HG02571 (cell line): ENCODE data around the gene DAPK3.
"Not testable (repeated sequence)": the region's sequence is repeated elsewhere in the genome, so short reads cannot be mapped to it uniquely, and the experiment has no call there.

Source experiments
- ATAC-seq: cut with Tn5 transposase; IDR thresholded peaks from one replicate; pipeline ENCODE4 v1.9.1; 2021; ENCODE audit warnings: mild to moderate bottlenecking, moderate library complexity; ENCODE audit not compliant: unreplicated experiment

The DAPK3 gene

GRCh38 chr19:3955688-3956087, 15.2 kb downstream of the DAPK3 start:
- no peak for ATAC-seq

- ATAC-seq, result not testable (repeated sequence)
Measured at GRCh38 chr19:3955276-3955675, 15.6 kb downstream of the DAPK3 start.

GRCh38 chr19:3954107-3954506, 16.8 kb downstream of the DAPK3 start:
- no peak for ATAC-seq

- ATAC-seq, result not testable (repeated sequence)
Measured at GRCh38 chr19:3952755-3953276, 18.1 kb downstream of the DAPK3 start.

GRCh38 chr19:3950871-3951861, 19.7 kb downstream of the DAPK3 start:
- no peak for ATAC-seq

- no peak for ATAC-seq
Measured at GRCh38 chr19:3949997-3950859, 20.7 kb downstream of the DAPK3 start.

- ATAC-seq, result no peak
Measured at GRCh38 chr19:3949294-3949693, 21.6 kb downstream of the DAPK3 start.

GRCh38 chr19:3947316-3947933, 23.5 kb downstream of the DAPK3 start:
- not testable (repeated sequence) for ATAC-seq

- no peak for ATAC-seq
Measured at GRCh38 chr19:3945838-3946237, 25.1 kb downstream of the DAPK3 start.

- ATAC-seq, result no peak
Measured at GRCh38 chr19:3944018-3944721, 26.7 kb downstream of the DAPK3 start.

- ATAC-seq, result no peak
Measured at GRCh38 chr19:3942790-3943409, 28.0 kb downstream of the DAPK3 start.

- not testable (repeated sequence) for ATAC-seq
Measured at GRCh38 chr19:3938300-3938950, 32.5 kb downstream of the DAPK3 start.

GRCh38 chr19:3936506-3937442, 34.1 kb downstream of the DAPK3 start:
- no peak for ATAC-seq

- no peak for ATAC-seq
Measured at GRCh38 chr19:3932931-3933810, 37.7 kb downstream of the DAPK3 start, which contains the start of gene NMRK2. NMRK2 (plus strand) TSS chr19:3933069; CDS start chr19:3933672, 603 bp downstream.

GRCh38 chr19:3931041-3931440, 39.9 kb downstream of the DAPK3 start:
- no peak for ATAC-seq

- ATAC-seq, result no peak
Measured at GRCh38 chr19:3923912-3924311, 47.0 kb downstream of the DAPK3 start.

- no peak for ATAC-seq
Measured at GRCh38 chr19:3923096-3923758, 47.7 kb downstream of the DAPK3 start.
